GM21723 (cell line): Measurements from ENCODE around the gene ZIC4.

Experiments used
- ATAC-seq: cut with Tn5 transposase; IDR thresholded peaks from one replicate; pipeline ENCODE4 v1.9.1; 2021; ENCODE audit warnings: mild to moderate bottlenecking, moderate library complexity; ENCODE audit not compliant: unreplicated experiment

The ZIC4 gene

DNA sequence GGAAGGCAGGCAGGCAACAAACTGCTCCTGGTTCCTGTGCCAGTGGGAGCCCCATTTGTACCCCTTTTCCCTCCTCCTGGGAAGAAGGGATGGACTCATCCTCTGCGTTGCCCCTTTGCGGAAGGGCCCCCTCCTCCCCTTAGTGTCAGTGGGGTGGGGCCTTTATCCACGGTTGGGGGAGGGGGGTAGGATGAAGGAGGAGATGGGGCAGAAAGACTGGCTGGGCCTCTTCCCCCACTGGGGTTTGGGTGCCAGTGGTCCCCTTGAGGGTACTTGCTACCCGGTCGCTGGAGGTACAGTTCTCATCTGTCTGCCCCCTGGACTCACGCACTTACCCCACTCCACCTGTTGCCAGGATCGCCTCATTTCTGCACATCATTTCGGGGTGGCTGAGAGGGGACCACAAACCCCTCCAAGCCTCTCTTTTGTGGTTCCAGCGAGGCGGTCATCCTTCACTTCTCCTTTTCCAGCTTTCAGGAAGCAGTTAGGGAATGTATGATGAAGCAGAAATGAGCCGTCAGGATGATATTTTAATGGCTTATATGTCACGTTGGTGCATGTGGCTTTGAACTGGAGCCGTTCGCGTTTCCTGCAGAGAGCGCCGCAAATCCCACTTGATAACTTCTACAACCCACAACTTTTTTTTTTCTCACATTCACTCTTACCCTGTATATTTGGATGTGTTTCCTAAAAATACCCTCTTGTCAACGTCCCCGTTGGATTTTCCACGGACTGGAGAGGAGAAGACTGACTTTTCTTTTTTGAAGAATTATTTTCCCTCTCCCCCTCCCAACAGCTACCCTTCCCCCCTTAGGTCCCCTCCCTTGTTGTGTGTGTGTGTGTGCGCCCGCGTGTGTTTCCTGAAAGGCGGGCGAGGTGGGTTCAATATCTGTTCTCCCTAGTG, at the start of gene ZIC4:
ZIC4 (minus strand) TSS at position 516 of the 904 bp plus-strand sequence. CDS start 3,746 bp downstream, outside the sequence.
- no peak for ATAC-seq

- no peak for ATAC-seq
Observed at GRCh38 chr3:147449669-147450068, 43.3 kb upstream of the ZIC4 start.

DNA sequence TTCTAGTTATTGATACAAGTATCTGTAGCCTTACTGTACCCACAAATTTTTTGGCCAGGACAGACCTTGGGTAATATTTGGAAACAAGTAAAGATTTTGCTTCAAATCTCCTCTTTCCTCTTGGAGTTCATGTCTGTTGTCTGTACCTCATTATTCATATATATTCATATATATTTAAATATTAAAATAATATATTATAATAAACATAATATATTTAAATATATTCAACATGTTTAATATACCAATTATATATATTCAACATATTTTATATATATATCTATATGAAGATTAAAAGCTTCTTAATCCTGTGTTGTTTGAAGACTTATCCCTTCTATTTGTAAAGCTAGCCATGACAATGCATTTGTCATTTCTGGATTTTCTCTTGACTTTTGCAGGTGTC, 40.9 kb upstream of the ZIC4 start:
- no peak for ATAC-seq

DNA sequence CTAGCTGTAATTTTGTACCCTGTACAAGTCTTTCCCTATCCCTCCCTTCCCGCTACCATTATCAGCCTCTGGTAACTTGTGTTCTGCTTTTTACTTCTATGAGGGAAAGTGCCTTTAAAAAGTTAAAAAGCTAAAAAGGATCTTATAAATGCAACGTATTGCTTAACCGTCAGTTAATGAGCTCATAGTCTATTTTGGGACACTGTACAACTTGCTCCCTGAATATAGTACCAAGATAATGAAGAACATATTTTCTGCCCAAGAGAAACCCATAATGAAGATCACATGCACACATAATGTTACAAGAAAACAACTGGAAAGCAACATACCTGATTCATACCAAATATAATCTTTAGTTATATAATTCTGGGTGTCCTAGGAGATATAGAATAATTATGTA, 25.4 kb upstream of the ZIC4 start:
- no peak for ATAC-seq

DNA sequence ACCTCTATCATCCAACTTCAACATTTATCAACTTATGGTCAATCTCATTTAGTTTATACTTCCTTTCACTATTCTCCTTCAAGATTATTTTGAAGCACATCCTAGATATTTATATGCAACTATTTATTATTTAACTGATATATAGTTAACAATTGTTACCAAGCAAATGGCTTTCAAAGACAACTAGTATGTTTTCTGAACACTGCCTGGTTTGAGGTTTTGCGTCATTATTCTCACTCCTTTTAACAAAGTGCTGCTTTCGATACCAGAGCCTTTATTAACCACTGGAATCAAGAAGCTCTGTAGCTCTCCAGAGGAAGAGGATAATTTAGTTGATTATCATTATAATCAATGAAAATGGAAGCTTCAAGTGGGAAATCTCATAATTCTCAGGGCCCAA, 22.4 kb upstream of the ZIC4 start:
- no peak for ATAC-seq

- no peak for ATAC-seq
Observed at GRCh38 chr3:147428326-147428725, 22.0 kb upstream of the ZIC4 start.

DNA sequence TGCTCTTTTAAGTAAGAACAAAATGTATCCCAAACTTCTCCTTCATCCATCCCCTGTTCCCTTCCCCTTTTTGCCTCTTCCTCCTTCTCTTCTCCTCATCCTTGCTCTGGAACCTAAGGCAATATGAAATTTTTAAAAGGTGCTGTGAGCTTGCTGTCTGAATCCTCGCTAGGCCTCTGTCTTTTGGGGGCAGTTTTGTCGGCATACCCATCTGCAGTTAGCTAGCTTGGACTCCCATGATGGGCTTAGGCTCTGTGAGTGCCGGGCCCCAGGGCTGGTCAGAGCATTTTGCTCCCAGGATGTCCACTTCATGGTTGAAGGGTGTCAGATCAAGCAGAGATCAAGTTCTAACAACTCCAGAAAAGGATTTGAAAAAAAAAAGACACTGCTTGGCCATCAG, 21.4 kb upstream of the ZIC4 start:
- ATAC-seq = no peak

DNA sequence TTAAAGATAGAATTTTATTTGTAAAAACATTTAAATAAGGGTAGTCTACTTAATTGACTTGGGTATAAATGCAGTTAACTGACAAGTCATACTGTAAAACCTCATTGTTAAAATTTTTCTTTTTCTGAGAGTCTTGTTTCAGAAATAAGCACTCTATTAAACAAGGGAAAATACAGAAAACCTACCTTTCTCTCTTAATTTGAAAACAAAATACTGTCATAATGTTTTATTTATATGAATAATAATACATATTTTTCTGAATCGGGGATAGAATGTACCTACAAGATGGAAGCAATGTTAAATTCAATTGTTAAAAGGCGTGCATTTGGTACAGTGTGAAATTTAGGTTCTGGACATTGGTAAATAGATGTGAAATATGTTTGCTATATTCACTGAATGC, 20.6 kb upstream of the ZIC4 start:
- no peak for ATAC-seq

GRCh38 chr3:147425388-147425850, 19.1 kb upstream of the ZIC4 start:
- ATAC-seq = no peak

GRCh38 chr3:147424581-147425387, 18.4 kb upstream of the ZIC4 start:
- no peak for ATAC-seq

GRCh38 chr3:147423798-147424580, 17.6 kb upstream of the ZIC4 start:
- ATAC-seq = no peak

GRCh38 chr3:147423537-147423797, 17.1 kb upstream of the ZIC4 start:
- no peak for ATAC-seq

DNA sequence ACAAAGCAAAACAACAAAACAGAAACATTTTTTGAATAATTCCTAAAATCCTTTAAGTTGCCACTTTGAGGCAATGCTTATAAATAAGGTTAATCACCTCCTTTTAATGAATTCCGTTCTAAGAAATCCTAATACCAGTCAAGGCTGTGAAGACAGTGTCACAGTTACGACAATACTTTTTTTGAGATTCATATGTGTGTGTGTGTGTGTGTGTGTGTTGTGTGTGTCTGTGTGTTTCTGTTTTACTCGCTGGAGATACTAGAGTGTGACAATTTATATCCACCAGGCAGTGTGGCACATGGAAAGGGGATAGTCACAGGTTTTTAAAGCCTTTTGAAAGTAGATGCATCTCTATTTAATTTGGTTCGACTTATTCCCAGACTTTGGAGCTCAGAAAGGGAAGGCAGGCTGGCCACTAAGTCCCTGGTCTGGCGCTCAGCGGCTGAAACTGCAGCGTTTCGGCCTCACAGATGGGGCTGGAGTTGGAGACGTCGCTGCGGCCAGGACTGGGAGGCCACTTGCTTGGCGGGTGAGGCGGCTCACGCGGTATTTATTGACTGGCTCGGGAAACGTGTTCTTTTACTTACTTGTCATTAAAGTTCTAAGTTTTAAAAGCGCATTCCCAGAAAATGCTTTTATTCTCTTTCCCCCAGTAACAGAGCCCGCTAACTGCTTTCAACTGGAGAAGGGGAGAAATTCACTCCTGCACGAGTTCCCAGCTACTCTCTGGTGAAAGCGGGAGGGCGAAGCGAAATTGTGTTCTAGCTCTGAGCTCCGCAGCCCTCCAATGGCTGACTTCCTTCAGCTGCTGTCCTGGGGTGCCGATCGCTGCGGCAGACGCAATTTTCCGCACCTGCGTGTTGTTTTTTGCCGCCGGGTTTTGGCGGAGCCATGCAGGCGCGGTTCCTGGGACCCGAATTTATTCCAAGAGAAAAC, 16.5 kb upstream of the ZIC4 start:
- ATAC-seq = no peak

DNA sequence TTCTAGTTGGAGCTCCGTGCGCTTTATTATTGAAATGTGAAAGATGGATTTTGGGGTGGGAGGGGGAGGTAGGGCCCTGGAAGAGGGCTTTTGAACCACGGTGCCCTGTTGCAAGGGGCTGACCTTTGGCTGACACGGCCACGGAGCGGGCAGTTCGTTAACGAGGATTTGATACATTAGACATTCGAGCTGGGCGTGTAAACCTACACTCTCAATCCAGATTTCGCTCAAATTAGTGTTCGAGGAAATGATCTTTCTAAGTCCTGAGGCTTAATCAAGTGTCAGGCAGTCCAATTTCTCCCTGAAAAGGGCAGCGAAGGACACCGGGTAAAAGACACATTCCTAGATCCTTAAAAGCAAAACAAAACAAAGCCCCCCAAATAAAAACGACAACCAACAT, 15.9 kb upstream of the ZIC4 start:
- ATAC-seq = no peak

GRCh38 chr3:147421184-147421912, 15.0 kb upstream of the ZIC4 start:
- ATAC-seq = no peak

GRCh38 chr3:147420353-147421183, 14.2 kb upstream of the ZIC4 start:
- no peak for ATAC-seq

DNA sequence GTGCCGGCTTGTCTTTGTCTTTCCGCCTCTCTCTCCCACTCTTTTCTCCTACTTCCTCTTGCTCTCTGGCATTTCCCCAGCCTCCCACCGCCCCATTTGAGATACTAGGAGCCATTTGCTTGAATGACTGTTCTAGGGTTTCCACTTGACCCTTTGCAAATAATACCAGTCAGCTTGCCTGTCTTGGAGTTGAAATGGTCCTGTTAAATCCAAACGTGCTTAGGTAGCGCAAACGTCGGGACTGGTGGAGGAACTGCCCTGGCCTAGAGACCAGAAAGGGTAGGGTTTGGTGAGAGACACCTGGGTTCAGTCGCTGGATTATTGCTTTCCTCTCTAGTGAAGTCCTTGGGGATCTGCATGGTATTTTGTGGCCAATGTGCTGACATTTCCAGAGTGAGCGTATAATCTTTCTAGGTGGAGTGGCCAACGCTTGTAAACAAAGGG, 13.5 kb upstream of the ZIC4 start:
- ATAC-seq = no peak

- no peak for ATAC-seq
Observed at GRCh38 chr3:147418808-147419701, 12.7 kb upstream of the ZIC4 start.
